Keratinocyte (primary cell): ENCODE measurements around the gene UBR2. TPM values are rescaled to one million over a fixed set of nuclear protein-coding genes. Genes with fewer than 3 reads are reported as not detected.

Source experiments
- DNase-seq: peaks from one replicate; pipeline ENCODE4 v3.0.0-alpha.2; 2011; ENCODE audit warnings: low read depth, missing footprints, low spot score
- FAIRE-seq: peaks from 2 replicates; lab custom pipeline; 2011; peaks lifted over from hg19 to GRCh38; lab: Jason Lieb, UNC
- H2AFZ ChIP-seq: 2 replicates; pipeline ENCODE4 v1.6.0; 2012; ENCODE audit warnings: low read length, control low read depth, inconsistent platforms; ENCODE audit not compliant: control insufficient read depth
- H3K27ac ChIP-seq: 2 replicates; pipeline ENCODE4 v1.5.1; 2011; ENCODE audit warnings: low read length; ENCODE audit not compliant: control insufficient read depth, insufficient read depth
- H3K27me3 ChIP-seq: 3 replicates; pipeline ENCODE4 v1.6.0; 2011; ENCODE audit warnings: low read length; ENCODE audit not compliant: control insufficient read depth, insufficient read depth; ENCODE audit errors: extremely low read depth
- H3K36me3 ChIP-seq, 2 experiments: 2 replicates in 1 of 2; 3 replicates in 1 of 2; pipeline ENCODE4 v1.5.1; 2011; ENCODE audit warnings: low read length in 2 of 2, mild to moderate bottlenecking in 1 of 2; ENCODE audit not compliant: control insufficient read depth in 2 of 2, insufficient read depth in 2 of 2; ENCODE audit errors: extremely low read depth in 1 of 2
- H3K4me1 ChIP-seq: 3 replicates; pipeline ENCODE4 v1.5.1; 2011; ENCODE audit warnings: low read length; ENCODE audit not compliant: control insufficient read depth, insufficient read depth; ENCODE audit errors: extremely low read depth
- H3K4me2 ChIP-seq: 3 replicates; pipeline ENCODE4 v1.6.0; 2011; ENCODE audit warnings: low read depth, low read length; ENCODE audit not compliant: control insufficient read depth, insufficient read depth; ENCODE audit errors: extremely low read depth
- H3K4me3 ChIP-seq, 3 experiments: fragments of 200-600 bp in 1 of 3; sonication (generic) in 1 of 3; 2 replicates in 2 of 3; 3 replicates in 1 of 3; pipeline ENCODE4 v1.5.1; 2011 to 2016; ENCODE audit warnings: low read length in 3 of 3, mild to moderate bottlenecking in 3 of 3, control low read depth in 2 of 3, inconsistent platforms in 1 of 3, low read depth in 1 of 3, mixed read lengths in 1 of 3, mixed run types in 1 of 3, moderate library complexity in 1 of 3; ENCODE audit not compliant: control insufficient read depth in 2 of 3, insufficient read depth in 2 of 3; ENCODE audit errors: extremely low read depth in 1 of 3
- H3K79me2 ChIP-seq: 2 replicates; pipeline ENCODE4 v1.6.0; 2012; ENCODE audit warnings: low read length; ENCODE audit not compliant: control insufficient read depth, insufficient read depth
- H3K9ac ChIP-seq: 3 replicates; pipeline ENCODE4 v1.6.0; 2011; ENCODE audit warnings: low read length; ENCODE audit not compliant: control insufficient read depth, insufficient read depth; ENCODE audit errors: extremely low read depth
- H3K9me1 ChIP-seq: 3 replicates; pipeline ENCODE4 v1.6.0; 2011; ENCODE audit warnings: low read length; ENCODE audit not compliant: control insufficient read depth, insufficient read depth; ENCODE audit errors: extremely low read depth
- H3K9me3 ChIP-seq: 2 replicates; pipeline ENCODE4 v1.5.1; 2012; ENCODE audit warnings: low read depth, low read length; ENCODE audit not compliant: control insufficient read depth
- H4K20me1 ChIP-seq: 3 replicates; pipeline ENCODE4 v1.6.0; 2011; ENCODE audit warnings: low read length; ENCODE audit not compliant: control insufficient read depth, insufficient read depth; ENCODE audit errors: extremely low read depth
- CTCF ChIP-seq, 3 experiments: IDR thresholded peaks in 1 of 3; conservative IDR thresholded peaks in 1 of 3; optimal IDR thresholded peaks in 1 of 3; 2 replicates in 2 of 3; 3 replicates in 1 of 3; pipeline versions ENCODE3 to v1.5.1; 2011; ENCODE audit warnings: low read length in 3 of 3, mild to moderate bottlenecking in 3 of 3, moderate library complexity in 2 of 3, control low read depth in 1 of 3, inconsistent platforms in 1 of 3; ENCODE audit not compliant: insufficient read depth in 2 of 3; ENCODE audit errors: extremely low read depth in 1 of 3
- EZH2 ChIP-seq: IDR thresholded peaks from one replicate; pipeline ENCODE4 v1.6.1; 2012; ENCODE audit warnings: inconsistent platforms, mild to moderate bottlenecking, low read length, moderate library complexity
- dilution Hi-C: fragments of 300-500 bp; cut with MboI; formaldehyde crosslinking; loops from one replicate; pipeline ENCODE4 v1.7.0; 2020; ENCODE audit warnings: low sequenced_read_pairs; ENCODE audit not compliant: extremely low pct_ligation_motif_present
- polyA plus RNA-seq, 5 experiments: library from polyadenylated mRNA; depleted of rRNA in 3 of 5; stranded (reverse) in 3 of 5; stranded (forward) in 1 of 5; unstranded in 1 of 5; fragments of >200 nt; gene quantifications; 1 replicate in 1 of 5; 2 replicates in 3 of 5; 3 replicates in 1 of 5; pipeline versions ENCODE4 v1.2.1 to v1.2.3, GENCODE V29; 2011 to 2012; ENCODE audit warnings: missing spikeins in 2 of 5, low read depth in 1 of 5, low replicate concordance in 1 of 5

UBR2 gene
- polyA plus RNA-seq, 1 donor (not counting 4 experiments of a cell fraction or from before 2014, with no cell fraction given): 21.6 TPM

- DNase-seq (no peak), FAIRE-seq (no peak)
- Histone ChIP-seq H3K79me2 (no peaks in the 10 kb centered on the region), H3K27ac (no peak overlapping the region), H3K4me1 (no peaks in the 10 kb centered on the region), H3K36me3 (peaks cover 4 to 8% of the 10 kb centered on the region in 2 experiments), H3K27me3 (no peaks in the 10 kb centered on the region), H3K9ac (no peak overlapping the region), H3K4me2 (no peak overlapping the region), H3K9me3 (no peaks in the 10 kb centered on the region), H3K9me1 (no peaks in the 10 kb centered on the region), H2AFZ (no peak overlapping the region), H3K4me3 (no peak overlapping the region), H4K20me1 (no peaks in the 10 kb centered on the region)
- dilution Hi-C loops: no loop called here
- TF ChIP-seq EZH2 (no peak), CTCF (optimal IDR thresholded peaks at IDR 0.05 in 1 of 3, IDR thresholded peaks at IDR 0.05 in 1 of 3, conservative IDR thresholded peaks at IDR 0.05 in 1 of 3; ENCODE audit: extremely low read depth in 1 of 3, insufficient read depth in 2 of 3, low read length in 3 of 3) (no peak)
Observed at GRCh38 chr6:42629845-42630244, 66.0 kb downstream of the UBR2 start.

GRCh38 chr6:42637681-42638080 is 73.9 kb downstream of the UBR2 start:
- Histone ChIP-seq H3K9me3 (no peaks in the 10 kb centered on the region), H3K79me2 (no peaks in the 10 kb centered on the region), H3K27ac (no peak overlapping the region), H2AFZ (no peak overlapping the region), H3K9me1 (no peaks in the 10 kb centered on the region), H3K4me2 (no peak overlapping the region), H3K9ac (no peak overlapping the region), H3K36me3 (peaks cover 13 to 28% of the 10 kb centered on the region in 2 experiments), H3K4me1 (no peaks in the 10 kb centered on the region), H3K27me3 (no peaks in the 10 kb centered on the region), H3K4me3 (no peak overlapping the region), H4K20me1 (no peaks in the 10 kb centered on the region)
- TF ChIP-seq CTCF (optimal IDR thresholded peaks at IDR 0.05 in 1 of 3, IDR thresholded peaks at IDR 0.05 in 1 of 3, conservative IDR thresholded peaks at IDR 0.05 in 1 of 3; ENCODE audit: extremely low read depth in 1 of 3, insufficient read depth in 2 of 3, low read length in 3 of 3) (no peak), EZH2 (no peak)
- FAIRE-seq: no peak
- DNase-seq: no peak
- dilution Hi-C loops: no loop called here
